ENCODE results near the gene MBP.
"Not testable (repeated sequence)": the region's sequence is repeated elsewhere in the genome, so short reads cannot be mapped to it uniquely, and the experiment has no call there.

Gene MBP

GRCh38 chr18:76953156-76953555 lies 179.4 kb downstream of the MBP start:
- Histone ChIP-seq H3K36me3 (replicated peaks) (peaks cover 17% of the 10 kb centered on the region), H3K4me3 (no peak overlapping the region)
- no peak for DNase-seq (ENCODE audit: low spot score in 2 of 2)

GRCh38 chr18:76952747-76953146 lies 179.8 kb downstream of the MBP start:
- Histone ChIP-seq H3K4me1 (no peaks in the 10 kb centered on the region), H3K27me3 (ENCODE audit: low read depth) (no peaks in the 10 kb centered on the region), H3K36me3 (replicated peaks) (peaks cover 17% of the 10 kb centered on the region), H3K9me3 (no peaks in the 10 kb centered on the region), H3K4me3 (no peak overlapping the region)
- in situ Hi-C loops (cut with MboI; ENCODE audit: low sequenced_read_pairs) = loop anchor here (10.0 kb wide), 1 partner anchor 58 kb away; no protein-coding TSS in a partner anchor
- DNase-seq (ENCODE audit: low spot score in 2 of 2) = no peak

More at GRCh38 chr18:76953156-76953555, 179.4 kb downstream of the MBP start:
- Histone ChIP-seq H3K27me3 (ENCODE audit: low read depth) (no peaks in the 10 kb centered on the region), H3K9me3 (no peaks in the 10 kb centered on the region), H3K4me1 (no peaks in the 10 kb centered on the region)
- in situ Hi-C loops (cut with MboI; ENCODE audit: low sequenced_read_pairs) = loop anchor here (10.0 kb wide), 1 partner anchor 58 kb away; no protein-coding TSS in a partner anchor

GRCh38 chr18:76951456-76952247 lies 180.9 kb downstream of the MBP start:
- no peak for DNase-seq (ENCODE audit: low spot score in 2 of 2)
- H3K36me3 ChIP-seq (replicated peaks) = peaks cover 17% of the 10 kb centered on the region
- H3K4me3 ChIP-seq = no peak overlapping the region
- no peaks in the 10 kb centered on the region for H3K9me3 ChIP-seq
- in situ Hi-C loops (cut with MboI; ENCODE audit: low sequenced_read_pairs) = loop anchor here (10.0 kb wide), 1 partner anchor 57 kb away; no protein-coding TSS in a partner anchor
- no peaks in the 10 kb centered on the region for H3K27me3 ChIP-seq (ENCODE audit: low read depth)
- no peaks in the 10 kb centered on the region for H3K4me1 ChIP-seq

GRCh38 chr18:76948345-76948744 lies 184.2 kb downstream of the MBP start:
- DNase-seq (ENCODE audit: low spot score in 2 of 2) = no peak
- H3K4me1 ChIP-seq = no peaks in the 10 kb centered on the region
- in situ Hi-C loops (cut with MboI; ENCODE audit: low sequenced_read_pairs) = no loop called here
- no peaks in the 10 kb centered on the region for H3K9me3 ChIP-seq
- peaks cover 17% of the 10 kb centered on the region for H3K36me3 ChIP-seq (replicated peaks)
- no peaks in the 10 kb centered on the region for H3K27me3 ChIP-seq (ENCODE audit: low read depth)
- no peak overlapping the region for H3K4me3 ChIP-seq

GRCh38 chr18:76944346-76944745 lies 188.2 kb downstream of the MBP start:
- H3K9me3 ChIP-seq; H3K36me3 ChIP-seq (replicated peaks); H3K27me3 ChIP-seq (ENCODE audit: low read depth); in situ Hi-C loops (cut with MboI; ENCODE audit: low sequenced_read_pairs); H3K4me1 ChIP-seq; DNase-seq (ENCODE audit: low spot score in 2 of 2); H3K4me3 ChIP-seq: not testable (repeated sequence)

- in situ Hi-C loops (cut with MboI; ENCODE audit: low sequenced_read_pairs) = no loop called here
- Histone ChIP-seq H3K36me3 (replicated peaks) (peaks cover 7% of the 10 kb centered on the region), H3K4me1 (no peaks in the 10 kb centered on the region), H3K27me3 (ENCODE audit: low read depth) (no peaks in the 10 kb centered on the region), H3K9me3 (no peaks in the 10 kb centered on the region), H3K4me3 (no peak overlapping the region)
- DNase-seq (ENCODE audit: low spot score in 2 of 2) = no peak
Measured at GRCh38 chr18:76943542-76944339, 188.8 kb downstream of the MBP start.

- no peak for DNase-seq (ENCODE audit: low spot score in 2 of 2)
- peaks cover 16% of the 10 kb centered on the region for H3K36me3 ChIP-seq (replicated peaks)
- no peak overlapping the region for H3K4me3 ChIP-seq
- H3K27me3 ChIP-seq (ENCODE audit: low read depth) = no peaks in the 10 kb centered on the region
- no peaks in the 10 kb centered on the region for H3K4me1 ChIP-seq
- in situ Hi-C loops (cut with MboI; ENCODE audit: low sequenced_read_pairs) = no loop called here
- no peaks in the 10 kb centered on the region for H3K9me3 ChIP-seq
Measured at GRCh38 chr18:76941284-76941683, 191.3 kb downstream of the MBP start.

- H3K4me1 ChIP-seq = no peaks in the 10 kb centered on the region
- H3K4me3 ChIP-seq = no peak overlapping the region
- peaks cover 17% of the 10 kb centered on the region for H3K36me3 ChIP-seq (replicated peaks)
- H3K27me3 ChIP-seq (ENCODE audit: low read depth) = no peaks in the 10 kb centered on the region
- in situ Hi-C loops (cut with MboI; ENCODE audit: low sequenced_read_pairs) = no loop called here
- DNase-seq (ENCODE audit: low spot score in 2 of 2) = no peak
- H3K9me3 ChIP-seq = no peaks in the 10 kb centered on the region
Measured at GRCh38 chr18:76938619-76939018, 194.0 kb downstream of the MBP start.

GRCh38 chr18:76937597-76937996 lies 195.0 kb downstream of the MBP start:
- in situ Hi-C loops (cut with MboI; ENCODE audit: low sequenced_read_pairs) = no loop called here

GRCh38 chr18:76936877-76937276 lies 195.7 kb downstream of the MBP start:
- Histone ChIP-seq H3K9me3 (no peaks in the 10 kb centered on the region), H3K4me1 (no peaks in the 10 kb centered on the region), H3K4me3 (no peak overlapping the region), H3K36me3 (replicated peaks) (peaks cover 15% of the 10 kb centered on the region), H3K27me3 (ENCODE audit: low read depth) (no peaks in the 10 kb centered on the region)
- in situ Hi-C loops (cut with MboI; ENCODE audit: low sequenced_read_pairs) = no loop called here
- DNase-seq (ENCODE audit: low spot score in 2 of 2) = no peak

More at GRCh38 chr18:76937597-76937996, 195.0 kb downstream of the MBP start:
- Histone ChIP-seq H3K27me3 (ENCODE audit: low read depth) (no peaks in the 10 kb centered on the region), H3K9me3 (no peaks in the 10 kb centered on the region), H3K4me3 (no peak overlapping the region), H3K4me1 (no peaks in the 10 kb centered on the region), H3K36me3 (replicated peaks) (peaks cover 17% of the 10 kb centered on the region)
- DNase-seq (ENCODE audit: low spot score in 2 of 2) = no peak

GRCh38 chr18:76935722-76936337 lies 196.8 kb downstream of the MBP start:
- in situ Hi-C loops (cut with MboI; ENCODE audit: low sequenced_read_pairs) = no loop called here

GRCh38 chr18:76932026-76932819 lies 200.4 kb downstream of the MBP start:
- H3K9me3 ChIP-seq = no peaks in the 10 kb centered on the region
- in situ Hi-C loops (cut with MboI; ENCODE audit: low sequenced_read_pairs) = no loop called here
- DNase-seq (ENCODE audit: low spot score in 2 of 2) = no peak
- peaks cover 23% of the 10 kb centered on the region for H3K36me3 ChIP-seq (replicated peaks)
- no peaks in the 10 kb centered on the region for H3K27me3 ChIP-seq (ENCODE audit: low read depth)
- no peak overlapping the region for H3K4me3 ChIP-seq
- H3K4me1 ChIP-seq = no peaks in the 10 kb centered on the region

More at GRCh38 chr18:76935722-76936337, 196.8 kb downstream of the MBP start:
- Histone ChIP-seq H3K4me3 (no peak overlapping the region), H3K36me3 (replicated peaks) (peaks cover 17% of the 10 kb centered on the region), H3K9me3 (no peaks in the 10 kb centered on the region), H3K27me3 (ENCODE audit: low read depth) (no peaks in the 10 kb centered on the region), H3K4me1 (no peaks in the 10 kb centered on the region)
- DNase-seq (ENCODE audit: low spot score in 2 of 2) = no peak

- no peak overlapping the region for H3K4me3 ChIP-seq
- peaks cover 26% of the 10 kb centered on the region for H3K36me3 ChIP-seq (replicated peaks)
- in situ Hi-C loops (cut with MboI; ENCODE audit: low sequenced_read_pairs) = no loop called here
- H3K4me1 ChIP-seq = no peaks in the 10 kb centered on the region
- DNase-seq (ENCODE audit: low spot score in 2 of 2) = no peak
- no peaks in the 10 kb centered on the region for H3K27me3 ChIP-seq (ENCODE audit: low read depth)
- no peaks in the 10 kb centered on the region for H3K9me3 ChIP-seq
Measured at GRCh38 chr18:76931171-76931570, 201.4 kb downstream of the MBP start.

Measured in HAP-1 (cell line).